ENCODE data around the gene RYR1.

DNA sequence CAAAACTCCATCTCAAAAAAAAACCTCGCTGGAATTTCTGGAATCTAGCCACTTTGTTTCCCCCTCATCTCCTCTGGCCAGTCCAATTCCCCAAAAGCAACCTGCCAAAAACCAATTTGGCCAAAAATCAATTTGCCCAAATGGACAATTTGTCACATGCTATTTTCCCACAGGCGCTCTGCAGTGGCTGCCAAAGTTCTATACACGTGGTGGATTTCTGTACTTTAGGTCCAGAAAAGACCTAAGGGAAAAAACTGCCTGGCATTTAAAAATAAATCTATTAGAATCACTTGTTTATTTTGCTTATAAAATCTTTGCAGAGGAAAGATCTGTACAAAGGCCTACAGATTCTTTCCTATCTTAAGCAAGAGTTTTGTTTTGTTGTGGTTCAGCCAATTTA, 104.9 kb downstream of the RYR1 start:
- TF ChIP-seq, protein P1, sequence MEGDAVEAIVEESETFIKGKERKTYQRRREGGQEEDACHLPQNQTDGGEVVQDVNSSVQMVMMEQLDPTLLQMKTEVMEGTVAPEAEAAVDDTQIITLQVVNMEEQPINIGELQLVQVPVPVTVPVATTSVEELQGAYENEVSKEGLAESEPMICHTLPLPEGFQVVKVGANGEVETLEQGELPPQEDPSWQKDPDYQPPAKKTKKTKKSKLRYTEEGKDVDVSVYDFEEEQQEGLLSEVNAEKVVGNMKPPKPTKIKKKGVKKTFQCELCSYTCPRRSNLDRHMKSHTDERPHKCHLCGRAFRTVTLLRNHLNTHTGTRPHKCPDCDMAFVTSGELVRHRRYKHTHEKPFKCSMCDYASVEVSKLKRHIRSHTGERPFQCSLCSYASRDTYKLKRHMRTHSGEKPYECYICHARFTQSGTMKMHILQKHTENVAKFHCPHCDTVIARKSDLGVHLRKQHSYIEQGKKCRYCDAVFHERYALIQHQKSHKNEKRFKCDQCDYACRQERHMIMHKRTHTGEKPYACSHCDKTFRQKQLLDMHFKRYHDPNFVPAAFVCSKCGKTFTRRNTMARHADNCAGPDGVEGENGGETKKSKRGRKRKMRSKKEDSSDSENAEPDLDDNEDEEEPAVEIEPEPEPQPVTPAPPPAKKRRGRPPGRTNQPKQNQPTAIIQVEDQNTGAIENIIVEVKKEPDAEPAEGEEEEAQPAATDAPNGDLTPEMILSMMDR (IDR thresholded peaks at IDR 0.05; ENCODE audit: low read depth, low read length, poor library complexity, severe bottlenecking), result no peak
- TF ChIP-seq EZH2phosphoT487 (IDR thresholded peaks at IDR 0.05; ENCODE audit: borderline replicate concordance, low read length), result no peak
